ENCODE measurements around the gene ATG12.

The ATG12 gene

DNA sequence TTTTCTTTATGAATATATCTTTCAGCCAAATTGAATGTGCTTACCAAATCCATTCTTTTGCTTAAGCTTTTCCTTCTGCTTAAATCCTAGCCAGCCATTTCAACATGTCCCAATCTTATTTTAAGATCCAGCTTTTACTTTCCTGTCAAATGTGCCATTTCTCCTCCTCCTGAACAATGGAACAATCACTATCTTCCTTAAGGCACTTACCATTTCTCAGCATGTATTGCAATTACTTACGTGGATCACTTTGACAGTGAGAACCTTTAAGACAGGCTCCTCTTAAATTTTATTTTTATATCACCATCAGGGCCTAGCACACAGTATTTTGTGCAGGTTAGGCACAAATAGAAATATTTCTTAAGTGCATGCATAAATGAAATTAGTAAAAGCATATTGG, 20.5 kb downstream of the ATG12 start:
- no peaks in the 10 kb centered on the region for H3K36me3 ChIP-seq (replicated peaks; ENCODE audit: low read depth, low read length)
- H3K9ac ChIP-seq (ENCODE audit: low read length): no peak overlapping the region
- H3K79me2 ChIP-seq (ENCODE audit: low read length): no peaks in the 10 kb centered on the region
- H3K4me1 ChIP-seq (ENCODE audit: low read length): no peaks in the 10 kb centered on the region
- H3K9me3 ChIP-seq (ENCODE audit: insufficient read depth, low read length): no peaks in the 10 kb centered on the region
- H3K27me3 ChIP-seq (ENCODE audit: low read depth, low read length): no peaks in the 10 kb centered on the region
- H3K27ac ChIP-seq (ENCODE audit: low read length): no peak overlapping the region
- TF ChIP-seq, protein P1, sequence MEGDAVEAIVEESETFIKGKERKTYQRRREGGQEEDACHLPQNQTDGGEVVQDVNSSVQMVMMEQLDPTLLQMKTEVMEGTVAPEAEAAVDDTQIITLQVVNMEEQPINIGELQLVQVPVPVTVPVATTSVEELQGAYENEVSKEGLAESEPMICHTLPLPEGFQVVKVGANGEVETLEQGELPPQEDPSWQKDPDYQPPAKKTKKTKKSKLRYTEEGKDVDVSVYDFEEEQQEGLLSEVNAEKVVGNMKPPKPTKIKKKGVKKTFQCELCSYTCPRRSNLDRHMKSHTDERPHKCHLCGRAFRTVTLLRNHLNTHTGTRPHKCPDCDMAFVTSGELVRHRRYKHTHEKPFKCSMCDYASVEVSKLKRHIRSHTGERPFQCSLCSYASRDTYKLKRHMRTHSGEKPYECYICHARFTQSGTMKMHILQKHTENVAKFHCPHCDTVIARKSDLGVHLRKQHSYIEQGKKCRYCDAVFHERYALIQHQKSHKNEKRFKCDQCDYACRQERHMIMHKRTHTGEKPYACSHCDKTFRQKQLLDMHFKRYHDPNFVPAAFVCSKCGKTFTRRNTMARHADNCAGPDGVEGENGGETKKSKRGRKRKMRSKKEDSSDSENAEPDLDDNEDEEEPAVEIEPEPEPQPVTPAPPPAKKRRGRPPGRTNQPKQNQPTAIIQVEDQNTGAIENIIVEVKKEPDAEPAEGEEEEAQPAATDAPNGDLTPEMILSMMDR (IDR thresholded peaks at IDR 0.05; ENCODE audit: low read depth, low read length): no peak
- no peak overlapping the region for H2AFZ ChIP-seq (ENCODE audit: low read depth, low read length)
- H4K20me1 ChIP-seq (ENCODE audit: insufficient read depth, low read length): no peaks in the 10 kb centered on the region
- no peak overlapping the region for H3K4me3 ChIP-seq (ENCODE audit: low read length)
- no peak overlapping the region for H3K4me2 ChIP-seq (ENCODE audit: low read length)

DNA sequence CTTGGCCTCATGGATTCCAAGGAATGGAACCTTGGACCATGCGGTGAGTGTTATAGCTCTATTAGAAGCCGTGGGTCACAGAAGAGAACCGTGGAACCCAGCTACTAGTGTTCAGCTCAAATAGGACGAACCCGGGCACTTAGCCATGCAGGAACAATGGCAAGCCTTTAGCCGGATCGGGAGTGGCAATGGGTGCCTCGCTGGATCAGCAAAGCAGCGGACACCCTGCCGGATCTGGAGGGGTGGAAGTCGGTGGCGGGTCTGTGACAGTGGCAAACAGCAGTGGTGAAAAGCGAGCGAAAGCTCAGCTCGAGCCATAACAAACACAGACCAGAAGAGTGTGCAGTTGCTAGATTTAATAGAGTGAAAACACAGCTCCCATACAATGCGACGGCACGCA, 22.5 kb downstream of the ATG12 start:
- TF ChIP-seq EZH2phosphoT487 (IDR thresholded peaks at IDR 0.05; ENCODE audit: low read depth): no peak
- TF ChIP-seq, protein P1 (IDR thresholded peaks at IDR 0.05; ENCODE audit: low read depth, low read length): no peak
- Histone ChIP-seq H3K27me3 (ENCODE audit: low read depth, low read length) (peaks cover 3% of the 10 kb centered on the region; the same call in 1 of the 2 replicates), H3K27ac (ENCODE audit: low read length) (no peak overlapping the region), H4K20me1 (ENCODE audit: insufficient read depth, low read length) (no peaks in the 10 kb centered on the region), H3K4me2 (ENCODE audit: low read length) (no peak overlapping the region), H3K9ac (ENCODE audit: low read length) (no peak overlapping the region), H3K4me3 (ENCODE audit: low read length) (no peak overlapping the region), H2AFZ (ENCODE audit: low read depth, low read length) (no peak overlapping the region), H3K4me1 (ENCODE audit: low read length) (no peaks in the 10 kb centered on the region), H3K9me3 (ENCODE audit: insufficient read depth, low read length) (no peaks in the 10 kb centered on the region), H3K79me2 (ENCODE audit: low read length) (no peaks in the 10 kb centered on the region), H3K36me3 (replicated peaks; ENCODE audit: low read depth, low read length) (no peaks in the 10 kb centered on the region)

DNA sequence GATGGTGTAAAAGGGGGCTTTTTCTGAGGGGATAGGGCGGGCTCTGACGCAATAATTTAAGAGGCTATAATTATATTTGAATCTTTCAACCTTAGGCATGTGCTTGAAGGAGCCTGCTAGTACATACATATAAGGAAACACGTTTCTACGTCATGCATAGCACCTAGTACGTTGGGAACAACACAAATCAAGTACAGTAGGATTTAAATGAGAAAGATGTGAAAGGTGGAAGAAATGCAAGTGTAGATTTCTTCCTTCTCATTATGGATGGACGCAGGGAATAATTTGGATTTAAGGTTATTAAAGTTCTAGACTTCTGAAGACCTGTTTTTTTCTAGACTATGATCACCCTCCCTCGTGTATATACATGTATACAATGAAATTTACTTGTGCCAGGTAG, 24.0 kb downstream of the ATG12 start:
- no peak overlapping the region for H3K4me2 ChIP-seq (ENCODE audit: low read length)
- no peak overlapping the region for H3K27ac ChIP-seq (ENCODE audit: low read length)
- no peaks in the 10 kb centered on the region for H3K36me3 ChIP-seq (replicated peaks; ENCODE audit: low read depth, low read length)
- H3K4me3 ChIP-seq (ENCODE audit: low read length): no peak overlapping the region
- no peak overlapping the region for H3K9ac ChIP-seq (ENCODE audit: low read length)
- no peaks in the 10 kb centered on the region for H4K20me1 ChIP-seq (ENCODE audit: insufficient read depth, low read length)
- H3K79me2 ChIP-seq (ENCODE audit: low read length): no peaks in the 10 kb centered on the region
- H3K4me1 ChIP-seq (ENCODE audit: low read length): no peaks in the 10 kb centered on the region
- no peak overlapping the region for H2AFZ ChIP-seq (ENCODE audit: low read depth, low read length)
- no peaks in the 10 kb centered on the region for H3K9me3 ChIP-seq (ENCODE audit: insufficient read depth, low read length)
- H3K27me3 ChIP-seq (ENCODE audit: low read depth, low read length): peaks cover 10% of the 10 kb centered on the region; the same call in 1 of the 2 replicates
- TF ChIP-seq, protein P1 (IDR thresholded peaks at IDR 0.05; ENCODE audit: low read depth, low read length): no peak
- TF ChIP-seq EZH2phosphoT487 (IDR thresholded peaks at IDR 0.05; ENCODE audit: low read depth): no peak

DNA sequence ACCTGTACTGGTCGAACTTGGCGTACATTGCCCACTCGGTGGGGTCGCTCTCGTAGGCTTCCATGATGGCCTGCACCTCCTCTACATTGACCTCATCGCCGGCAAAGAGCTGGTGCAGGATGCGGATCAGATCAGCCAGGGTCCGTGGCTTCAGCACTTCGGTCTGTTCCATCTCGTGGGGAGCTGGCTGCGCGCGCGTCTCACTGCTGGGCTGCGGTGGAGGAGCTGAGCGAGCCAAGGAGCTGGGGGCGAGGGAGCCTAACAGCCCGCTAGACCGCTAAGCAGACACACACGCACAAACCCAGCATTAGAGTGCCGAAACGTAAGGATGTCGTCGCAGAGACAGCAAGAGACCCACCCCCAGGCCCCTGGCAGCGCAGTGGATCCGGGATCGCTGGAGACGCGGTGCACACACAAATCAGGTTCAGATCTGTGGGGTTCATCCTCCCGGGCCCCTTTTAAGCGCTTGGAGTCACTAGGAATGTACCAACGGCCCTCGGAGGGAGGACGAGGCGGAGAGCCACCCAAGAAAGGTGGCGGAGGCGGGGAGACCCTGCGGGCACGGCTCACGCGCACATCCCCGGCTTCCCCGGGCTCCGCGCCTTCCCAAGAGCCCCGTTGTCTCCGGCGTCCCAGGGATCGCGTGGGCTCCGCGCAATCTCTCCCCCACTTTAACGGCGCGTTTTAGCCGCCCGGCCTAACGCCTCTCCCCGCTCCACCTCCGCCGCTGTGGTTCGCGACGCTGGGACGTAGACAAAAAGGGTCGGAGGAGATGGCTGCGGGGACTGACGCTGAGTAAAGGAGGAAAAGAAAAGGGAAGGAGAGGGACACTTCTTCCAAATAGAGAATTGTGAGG, 24.9 kb downstream of the ATG12 start, which contains the start of gene CDO1:
Gene CDO1, minus strand, starts transcription at position 434 of the 856 bp plus-strand sequence. Its CDS starts 262 bp downstream, at position 172.
- H3K9ac ChIP-seq (ENCODE audit: low read length): no peak within 1 kb of the TSS
- H3K4me1 ChIP-seq (ENCODE audit: low read length): no peaks in the 10 kb centered on the region
- TF ChIP-seq, protein P1 (IDR thresholded peaks at IDR 0.05; ENCODE audit: low read depth, low read length): no peak
- no peak for TF ChIP-seq EZH2phosphoT487 (IDR thresholded peaks at IDR 0.05; ENCODE audit: low read depth)
- H3K36me3 ChIP-seq (replicated peaks; ENCODE audit: low read depth, low read length): no peaks in the 10 kb centered on the region
- H3K4me3 ChIP-seq (ENCODE audit: low read length): no peak within 1 kb of the TSS
- no peaks in the 10 kb centered on the region for H3K79me2 ChIP-seq (ENCODE audit: low read length)
- H3K27ac ChIP-seq (ENCODE audit: low read length): no peak within 1 kb of the TSS
- no peaks in the 10 kb centered on the region for H3K9me3 ChIP-seq (ENCODE audit: insufficient read depth, low read length)
- H4K20me1 ChIP-seq (ENCODE audit: insufficient read depth, low read length): no peaks in the 10 kb centered on the region
- H3K27me3 ChIP-seq (ENCODE audit: low read depth, low read length): peaks cover 10% of the 10 kb centered on the region; the same call in 1 of the 2 replicates
- H3K4me2 ChIP-seq (ENCODE audit: low read length): no peak within 1 kb of the TSS
- no peak within 1 kb of the TSS for H2AFZ ChIP-seq (ENCODE audit: low read depth, low read length)

All from OCI-LY3 (cell line).